DND-41 (cell line): ENCODE measurements around the gene NCOA4.

Experiments used
- CTCF ChIP-seq: IDR thresholded peaks from 2 replicates; pipeline ENCODE4 v1.5.1; 2012; ENCODE audit warnings: borderline replicate concordance, low read length, moderate library complexity, mild to moderate bottlenecking; ENCODE audit not compliant: poor library complexity, severe bottlenecking; ENCODE audit errors: extremely low read depth
- EZH2 ChIP-seq: IDR thresholded peaks from 3 replicates; pipeline ENCODE4 v1.6.1; 2012; ENCODE audit warnings: borderline replicate concordance, low read depth, mild to moderate bottlenecking, moderate library complexity, low read length, inconsistent platforms; ENCODE audit not compliant: severe bottlenecking

GRCh38 chr10:46037107-46037825 is 6.8 kb upstream of the NCOA4 start:
- TF ChIP-seq CTCF: no peak
- TF ChIP-seq EZH2: no peak
